HG02970 (cell line): ENCODE results near the gene PCDHB10.
"Not testable (repeated sequence)": the region's sequence is repeated elsewhere in the genome, so short reads cannot be mapped to it uniquely, and the experiment has no call there.

Experiments used
- ATAC-seq: cut with Tn5 transposase; IDR thresholded peaks from one replicate; pipeline ENCODE4 v1.9.1; 2021; ENCODE audit warnings: mild to moderate bottlenecking, moderate library complexity, moderate number of reproducible peaks; ENCODE audit not compliant: unreplicated experiment, low FRiP score

Gene PCDHB10

DNA sequence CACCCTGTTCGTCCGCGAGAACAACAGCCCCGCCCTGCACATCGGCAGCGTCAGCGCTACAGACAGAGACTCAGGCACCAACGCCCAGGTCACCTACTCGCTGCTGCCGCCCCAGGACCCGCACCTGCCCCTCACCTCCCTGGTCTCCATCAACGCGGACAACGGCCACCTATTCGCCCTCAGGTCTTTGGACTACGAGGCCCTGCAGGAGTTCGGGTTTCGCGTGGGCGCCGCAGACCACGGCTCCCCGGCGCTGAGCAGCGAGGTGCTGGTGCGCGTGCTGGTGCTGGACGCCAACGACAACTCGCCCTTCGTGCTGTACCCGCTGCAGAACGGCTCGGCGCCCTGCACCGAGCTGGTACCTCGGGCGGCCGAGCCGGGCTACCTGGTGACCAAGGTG, 43.8 kb downstream of the PCDHB10 start:
- not testable (repeated sequence) for ATAC-seq

DNA sequence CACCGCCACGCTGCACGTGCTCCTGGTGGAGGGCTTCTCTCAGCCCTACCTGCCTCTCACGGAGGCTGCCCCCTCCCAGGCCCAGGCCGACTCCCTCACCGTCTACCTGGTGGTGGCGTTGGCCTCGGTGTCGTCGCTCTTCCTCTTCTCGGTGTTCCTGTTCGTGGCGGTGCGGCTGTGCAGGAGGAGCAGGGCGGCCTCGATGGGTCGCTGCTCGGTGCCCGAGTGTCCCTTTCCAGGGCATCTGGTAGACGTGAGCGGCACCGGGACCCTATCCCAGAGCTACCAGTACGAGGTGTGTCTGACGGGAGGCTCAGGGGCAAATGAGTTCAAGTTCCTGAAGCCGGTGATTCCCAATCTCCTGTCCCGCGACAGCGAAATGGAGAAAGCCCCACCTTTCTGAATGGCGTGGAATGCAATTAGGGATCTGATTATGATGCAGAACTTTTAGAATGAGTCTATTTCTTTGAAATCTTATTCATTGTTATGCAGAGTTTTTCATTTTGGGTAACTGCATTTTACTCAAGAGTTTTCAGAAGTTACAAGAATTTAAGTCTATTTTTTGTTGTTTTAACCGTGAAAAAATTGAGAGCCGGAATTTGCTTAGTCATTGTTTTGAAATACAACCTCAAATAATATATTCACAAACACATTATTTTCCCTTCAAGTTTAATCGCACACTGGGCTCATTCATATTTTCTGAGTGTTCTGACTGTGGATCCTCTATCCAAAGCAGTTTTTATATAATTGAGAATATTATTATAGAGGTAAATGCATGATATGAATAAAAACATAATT, 44.6 kb downstream of the PCDHB10 start:
- ATAC-seq, result no peak

DNA sequence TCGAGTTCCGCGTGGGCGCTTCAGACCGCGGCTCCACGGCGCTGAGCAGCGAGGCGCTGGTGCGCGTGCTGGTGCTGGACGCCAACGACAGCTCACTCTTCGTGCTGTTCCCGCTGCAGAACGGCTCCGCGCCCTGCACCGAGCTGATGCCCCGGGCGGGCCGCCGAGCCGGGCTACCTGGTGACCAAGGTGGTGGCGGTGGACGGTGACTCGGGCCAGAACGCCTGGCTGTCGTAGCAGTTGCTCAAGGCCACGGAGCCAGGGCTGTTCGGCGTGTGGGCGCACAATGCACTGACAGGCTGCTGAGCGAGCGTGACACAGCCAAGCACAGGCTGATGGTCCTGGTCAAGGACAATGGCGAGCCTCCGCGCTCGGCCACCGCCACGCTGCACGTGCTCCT, 49.3 kb downstream of the PCDHB10 start:
- no peak for ATAC-seq
